ENCODE data around the gene CELF5.

Gene CELF5

GRCh38 chr19:3184847-3185460 lies 39.5 kb upstream of the CELF5 start (continued):
- no peak for TF ChIP-seq ZNF148 (tag by site-specific recombination; IDR thresholded peaks at IDR 0.05; ENCODE audit: borderline replicate concordance)
- TF ChIP-seq ZNF76 (tag by site-specific recombination; IDR thresholded peaks at IDR 0.05; ENCODE audit: borderline replicate concordance, low read depth) = no peak
- TF ChIP-seq ZNF350 (tag by site-specific recombination; IDR thresholded peaks at IDR 0.05) = no peak
- no peak for TF ChIP-seq ZNF16 (tag by site-specific recombination; IDR thresholded peaks at IDR 0.05; ENCODE audit: low read depth)
- TF ChIP-seq ZBTB48 (tag by site-specific recombination; IDR thresholded peaks at IDR 0.05) = 0 out of 2 replicates have a peak, but pooled peaks have one; percentile 41
- no peak for TF ChIP-seq ZNF341 (tag by site-specific recombination; IDR thresholded peaks at IDR 0.05; ENCODE audit: low read depth)

- POLR2A ChIA-PET = interaction anchor here (1.0 to 1.3 kb wide), 2 partner anchors 37 to 236 kb away, joined by 3 to 4 read pairs; no protein-coding TSS in a partner anchor
- H3K9me3 ChIP-seq (ENCODE audit: control insufficient read depth, insufficient read depth, low read depth, low read length) = no peaks in the 10 kb centered on the region
- TF ChIP-seq PRDM1 (tag by site-specific recombination; IDR thresholded peaks at IDR 0.05) (peak; percentile 30; the same call in 1 of the 2 replicates), ZNF48 (tag by site-specific recombination; IDR thresholded peaks at IDR 0.05) (no peak), ZNF629 (tag by site-specific recombination; IDR thresholded peaks at IDR 0.05) (peak; percentile 62), YY2 (tag by site-specific recombination; IDR thresholded peaks at IDR 0.05) (peak; percentile 41; the same call in 1 of the 2 replicates), ZXDB (tag by site-specific recombination; IDR thresholded peaks at IDR 0.05) (peak; percentile 80), ZNF155 (tag by site-specific recombination; IDR thresholded peaks at IDR 0.05) (no peak), ZNF677 (tag by site-specific recombination; IDR thresholded peaks at IDR 0.05) (peak; percentile 40; the same call in 1 of the 2 replicates), PBX3 (CRISPR knock-in tag; IDR thresholded peaks at IDR 0.05) (peak; percentile 82; the same call in 1 of the 2 replicates), ZNF354C (tag by site-specific recombination; IDR thresholded peaks at IDR 0.05; ENCODE audit: borderline replicate concordance, low read depth) (no peak), ZNF302 (tag by site-specific recombination; IDR thresholded peaks at IDR 0.05; ENCODE audit: low read depth) (no peak), BCL6B (tag by site-specific recombination; IDR thresholded peaks at IDR 0.05) (no peak), ZNF518A (tag by site-specific recombination; conservative IDR thresholded peaks at IDR 0.05; ENCODE audit: low read depth) (peak; percentile 92), ZSCAN30 (tag by site-specific recombination; IDR thresholded peaks at IDR 0.05) (no peak), KLF8 (tag by site-specific recombination; IDR thresholded peaks at IDR 0.05) (peak; percentile 66; the same call in 1 of the 2 replicates), ZNF341 (tag by site-specific recombination; IDR thresholded peaks at IDR 0.05; ENCODE audit: low read depth) (no peak), ZNF433 (tag by site-specific recombination; IDR thresholded peaks at IDR 0.05; ENCODE audit: low read depth) (no peak), ZNF600 (tag by site-specific recombination; IDR thresholded peaks at IDR 0.05) (no peak), ZNF184 (tag by site-specific recombination; IDR thresholded peaks at IDR 0.05) (no peak), BCL11B (tag by site-specific recombination; IDR thresholded peaks at IDR 0.05; ENCODE audit: low read depth) (peak; percentile 89), ZNF423 (tag by site-specific recombination; IDR thresholded peaks at IDR 0.05) (no peak), SP2 (tag by site-specific recombination; IDR thresholded peaks at IDR 0.05) (peak; percentile 49)
Observed at GRCh38 chr19:3185461-3186159, 38.9 kb upstream of the CELF5 start, which contains the start of gene NCLN. NCLN (plus strand) TSS chr19:3185930; CDS start chr19:3186031, 101 bp downstream.

More at GRCh38 chr19:3185461-3186159, 38.9 kb upstream of the CELF5 start, which contains the start of gene NCLN:
- H3K27ac ChIP-seq (ENCODE audit: extremely low read depth, low read depth, low read length) = peak within 1 kb of the TSS; percentile 35
- H3K4me3 ChIP-seq (ENCODE audit: low read depth, low read length) = peak within 1 kb of the TSS; percentile 98
- H3K36me3 ChIP-seq (ENCODE audit: control insufficient read depth in 2 of 2, insufficient read depth in 1 of 2, low read length in 2 of 2) = peaks cover 0 to 28% of the 10 kb centered on the region in 2 experiments; a peak in 1 of 3 replicates
- CTCF ChIA-PET = interaction anchor here (0.9 kb wide), 1 partner anchor 25 kb away, joined by 4 read pairs; no protein-coding TSS in a partner anchor
- H3K4me1 ChIP-seq (ENCODE audit: control insufficient read depth, insufficient read depth, low read length) = peaks cover 5% of the 10 kb centered on the region
